ENCODE results near the gene PIGU.
A peak's percentile ranks its signal among the peaks of the same experiment; 100 is the strongest.

PIGU gene

DNA sequence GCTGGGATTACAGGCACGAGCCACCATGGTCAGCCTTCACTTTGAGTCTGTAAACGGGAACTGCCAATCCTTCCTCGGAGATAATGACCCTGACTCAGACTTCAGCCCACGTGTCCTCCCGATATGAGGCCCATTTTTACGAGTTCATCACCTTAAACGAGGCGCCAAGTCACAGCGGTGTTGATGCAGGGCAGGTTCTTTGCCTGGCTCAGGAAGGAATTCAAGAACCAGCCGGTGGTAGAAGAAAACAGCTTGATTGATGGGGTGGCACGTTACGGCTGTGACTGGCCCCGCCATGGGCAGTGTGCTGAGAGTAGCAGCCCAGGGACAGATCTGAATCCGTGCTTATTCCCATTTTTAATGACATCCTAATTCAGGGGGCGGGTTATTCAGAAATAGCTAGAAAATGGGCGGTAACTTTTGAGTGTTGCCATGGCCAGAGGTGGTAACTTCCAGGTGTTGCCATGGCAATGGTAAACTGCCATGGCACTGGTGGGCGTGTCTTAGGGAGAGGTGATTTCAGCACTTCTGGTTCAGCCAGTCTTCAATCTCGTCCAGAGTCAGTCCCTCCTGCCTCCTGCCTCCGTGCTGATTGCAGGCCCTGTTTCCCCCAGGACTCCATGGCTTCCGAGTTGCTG, 127.5 kb downstream of the PIGU start:
- no peak for DNase-seq

DNA sequence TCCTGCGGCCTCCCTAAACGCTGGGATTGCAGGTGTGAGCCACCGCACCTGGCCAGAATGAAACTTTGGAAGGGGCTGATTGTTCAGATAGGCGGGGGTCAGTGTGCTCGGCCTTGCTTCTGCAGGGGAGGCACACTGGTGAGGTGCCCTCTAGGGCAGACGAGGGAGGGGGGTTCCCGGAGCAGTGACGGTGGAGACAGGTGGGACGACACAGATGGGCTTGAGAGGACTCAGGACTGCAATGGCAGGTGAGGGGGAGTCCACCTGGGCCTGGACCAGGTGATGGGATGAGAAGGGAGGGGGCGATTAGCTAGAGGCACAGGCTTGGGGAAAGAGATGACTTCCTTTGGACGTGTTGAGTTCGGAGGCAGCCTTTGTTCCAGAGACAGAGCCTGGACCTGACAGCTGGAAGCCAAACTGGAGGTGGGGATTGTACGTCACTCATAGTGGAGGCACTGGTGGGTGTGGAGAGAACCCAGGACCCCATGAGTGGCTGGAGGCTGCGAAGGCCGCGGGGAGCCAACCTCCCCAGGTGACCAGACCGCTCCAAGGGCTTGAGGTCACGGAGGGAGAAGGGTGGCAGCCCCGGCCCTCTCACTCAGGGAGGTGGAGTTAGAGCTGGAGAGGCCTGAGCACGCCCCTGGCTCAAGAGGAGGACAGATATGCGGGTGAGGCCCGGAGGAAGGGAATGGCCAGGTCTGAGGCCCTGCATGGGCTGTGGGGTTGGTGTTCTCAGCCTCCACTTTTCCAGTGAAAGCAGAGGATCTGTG, 128.9 kb downstream of the PIGU start:
- no peak for DNase-seq

GRCh38 chr20:34546751-34547181, 130.1 kb downstream of the PIGU start:
- no peak for DNase-seq

DNA sequence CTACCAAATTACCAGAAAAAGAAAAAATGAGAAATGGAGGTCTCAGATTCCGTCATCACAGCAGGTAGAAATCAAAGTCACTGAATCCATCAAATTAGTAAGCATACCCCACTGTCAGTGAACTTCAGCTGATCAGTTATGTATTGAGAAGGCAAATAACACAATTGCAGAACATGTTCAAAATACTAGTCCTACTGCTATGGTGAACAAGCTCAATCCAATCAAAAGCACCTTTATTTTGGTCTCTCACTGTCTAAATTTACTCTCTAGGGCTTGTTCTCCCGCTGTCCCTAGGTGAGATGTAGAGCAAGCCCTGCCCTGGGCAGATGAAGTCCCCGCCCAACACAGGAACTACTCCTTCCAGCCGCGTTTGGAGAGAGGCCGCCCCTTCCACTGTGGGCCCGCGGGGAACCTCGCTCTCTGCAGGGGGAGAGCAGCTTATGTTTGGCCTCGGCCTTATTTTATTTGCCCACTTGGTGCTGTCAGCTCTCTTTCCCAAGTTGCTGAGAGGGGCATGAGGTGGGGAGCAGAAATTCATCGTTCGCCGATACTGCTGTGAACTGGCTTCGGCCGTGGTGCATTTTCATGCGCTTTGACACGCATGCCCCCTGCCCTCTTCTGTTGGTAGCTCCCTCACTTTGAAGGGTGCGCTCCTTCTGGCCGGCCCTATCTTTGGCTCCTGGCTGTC, 132.6 kb downstream of the PIGU start:
- DNase-seq, result peak; percentile 46

DNA sequence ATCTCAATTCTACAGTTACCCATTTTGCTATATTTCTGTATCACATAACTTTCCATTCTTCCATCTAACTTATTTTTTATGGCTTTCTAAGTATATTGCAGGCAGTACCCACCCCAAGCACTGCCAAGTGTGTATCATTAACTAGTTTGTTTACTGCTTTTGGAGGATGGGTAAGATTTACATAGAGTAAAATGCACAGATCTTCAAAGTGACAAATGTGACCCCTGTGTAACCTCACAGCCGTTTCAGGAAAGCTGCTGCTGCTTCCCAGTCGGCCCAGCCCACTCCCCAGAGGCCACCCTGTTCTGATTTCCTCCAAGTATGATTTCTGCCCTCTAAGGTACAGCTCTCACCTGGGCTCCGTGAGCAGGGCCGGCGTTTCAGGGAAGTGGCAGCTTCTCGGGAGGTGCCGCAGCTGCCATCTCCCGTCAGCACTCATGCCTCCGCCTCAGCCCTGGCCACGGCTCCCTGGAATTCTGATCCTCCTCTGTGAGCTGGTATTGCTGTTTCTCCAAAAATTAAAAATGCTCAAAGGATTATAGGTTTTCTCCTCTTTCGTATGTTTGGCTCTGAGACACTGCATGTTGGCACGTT, 133.3 kb downstream of the PIGU start:
- no peak for DNase-seq

DNA sequence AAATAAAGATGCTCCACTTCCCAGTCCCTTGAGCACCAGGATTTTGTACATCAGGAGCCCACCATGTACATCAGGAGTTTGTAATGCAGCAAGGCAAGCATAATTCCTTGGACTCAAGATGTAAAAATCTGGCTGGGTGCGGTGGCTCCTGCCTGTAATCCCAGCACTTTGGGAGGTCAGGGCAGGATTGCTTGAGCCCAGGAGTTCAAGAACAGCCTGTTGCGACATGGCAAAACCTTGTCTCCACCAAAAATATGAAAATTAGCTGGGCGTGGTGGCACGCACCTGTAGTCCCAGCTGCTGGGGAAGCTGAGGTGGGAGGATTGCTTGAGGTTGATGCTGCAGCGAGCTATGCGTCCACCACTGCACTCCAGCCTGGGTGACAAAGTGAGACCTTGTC, 134.5 kb downstream of the PIGU start:
- no peak for DNase-seq

- DNase-seq, result no peak
These were observed 135.0 kb downstream of the PIGU start for GRCh38 chr20:34541917-34542316.

GRCh38 chr20:34541264-34541901, 135.5 kb downstream of the PIGU start:
- DNase-seq, result no peak

DNA sequence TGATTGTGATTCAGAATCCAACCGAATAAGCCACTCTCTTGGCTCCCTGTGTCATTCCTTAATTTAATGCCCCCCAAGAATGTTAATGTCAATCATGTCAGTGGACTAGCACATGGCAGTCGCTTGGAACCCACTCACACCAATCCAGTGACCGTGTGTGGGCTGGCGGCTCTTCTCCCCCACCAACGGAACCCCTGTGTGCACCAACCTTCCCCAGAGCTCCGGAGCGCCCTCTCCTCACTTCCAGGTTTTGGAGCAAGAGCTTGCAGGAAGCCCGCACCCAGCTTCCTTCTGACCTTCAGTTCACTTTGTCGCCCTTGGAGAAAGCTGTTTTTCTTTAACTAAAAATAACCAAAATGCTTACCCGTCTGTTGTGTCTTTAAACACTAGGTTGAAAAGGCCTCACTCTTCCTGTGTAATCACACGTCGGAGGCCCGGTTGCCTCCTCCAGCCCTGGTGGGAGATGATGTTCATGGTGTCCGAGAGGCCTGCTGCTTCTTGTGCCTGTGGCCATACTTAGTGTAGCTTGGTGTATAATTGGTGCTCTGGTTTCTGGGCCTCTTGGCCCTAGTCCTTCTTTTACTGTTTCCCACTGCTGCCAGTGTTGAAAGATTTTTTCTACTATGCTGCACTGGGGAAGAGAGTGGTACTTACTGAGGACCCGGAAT, 136.2 kb downstream of the PIGU start:
- no peak for DNase-seq

GRCh38 chr20:34539756-34540155, 137.1 kb downstream of the PIGU start:
- DNase-seq, result no peak

GRCh38 chr20:34538671-34539123, 138.2 kb downstream of the PIGU start:
- DNase-seq, result peak; percentile 68

DNA sequence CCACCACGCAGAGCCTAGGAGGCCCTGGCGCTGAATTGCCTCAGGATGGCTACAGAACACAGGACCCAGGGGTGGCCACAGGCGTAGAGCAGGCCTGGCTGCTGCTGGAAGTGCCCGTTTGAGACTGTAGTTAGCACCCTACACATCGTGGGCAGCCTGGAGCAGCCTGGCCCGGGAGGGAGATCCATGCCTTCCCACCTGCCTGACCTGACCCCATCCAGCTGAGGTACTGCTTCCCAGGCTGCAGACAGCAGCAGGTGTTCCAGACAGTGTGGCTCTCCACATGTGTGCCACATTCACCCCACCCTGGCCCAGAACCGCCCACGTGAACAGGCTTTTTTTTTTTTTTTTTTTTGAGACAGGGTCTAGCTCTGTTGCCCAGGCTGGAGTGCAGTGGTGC, 139.2 kb downstream of the PIGU start:
- no peak for DNase-seq

GRCh38 chr20:34536798-34537394, 140.0 kb downstream of the PIGU start:
- peak; percentile 57 for DNase-seq

- DNase-seq, result no peak
These were observed 141.0 kb downstream of the PIGU start for GRCh38 chr20:34535857-34536256.

GRCh38 chr20:34535301-34535840, 141.5 kb downstream of the PIGU start:
- DNase-seq, result no peak

GRCh38 chr20:34534391-34535165, 142.3 kb downstream of the PIGU start:
- no peak for DNase-seq

- DNase-seq, result no peak
These were observed 144.1 kb downstream of the PIGU start for GRCh38 chr20:34532756-34533155.

- DNase-seq, result no peak
These were observed 144.6 kb downstream of the PIGU start for GRCh38 chr20:34532320-34532719.

DNA sequence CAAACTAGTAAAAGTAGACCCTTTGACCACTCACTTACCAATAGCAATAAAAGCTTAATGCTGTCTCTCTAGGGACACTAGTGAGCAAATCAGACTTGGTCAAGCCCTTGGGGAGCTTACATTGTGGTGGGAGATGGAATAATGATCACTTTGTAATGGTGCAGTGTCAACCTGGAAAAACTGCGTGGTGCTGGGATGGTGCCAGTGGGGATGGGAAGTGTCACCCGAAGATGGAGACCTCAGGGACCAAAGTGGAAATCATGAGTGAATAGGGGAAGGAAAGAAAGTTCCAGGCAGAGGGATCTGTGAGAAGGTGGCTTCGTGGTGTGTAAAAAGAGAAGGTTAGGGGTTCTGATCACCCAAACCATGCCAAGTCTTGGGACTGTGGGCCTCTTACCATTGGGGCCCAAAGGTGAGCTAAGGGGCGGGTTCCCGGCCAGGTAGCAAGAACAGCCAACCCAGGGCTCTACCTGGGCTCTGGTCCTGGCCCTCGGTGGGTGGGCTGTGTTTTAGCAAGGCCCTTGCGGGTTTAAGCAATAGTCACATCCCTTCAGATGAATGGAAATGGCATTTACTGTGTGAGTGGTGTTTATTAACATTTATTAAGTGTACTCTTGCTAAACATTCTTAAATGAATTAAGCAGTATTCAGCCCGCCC, 145.2 kb downstream of the PIGU start:
- DNase-seq, result no peak

- DNase-seq, result no peak
These were observed 146.6 kb downstream of the PIGU start for GRCh38 chr20:34530342-34530741.

Data from CD4-positive, alpha-beta T cell treated with Interleukin-17A for 4 hours (primary cell).